Mesothelial cell of epicardium (in vitro differentiated cells): Measurements from ENCODE around the gene MRNIP. TPM values are rescaled to one million over a fixed set of nuclear protein-coding genes. Genes with fewer than 3 reads are reported as not detected.

Experiments used
- DNase-seq, 2 experiments: peaks; one replicate each; pipeline ENCODE4 v3.0.0; 2021; ENCODE audit warnings: low spot score in 2 of 2; ENCODE audit not compliant: unreplicated experiment in 2 of 2
- H3K27ac Mint-ChIP-seq: 2 replicates; pipeline ENCODE4 v1.8.0; 2021; ENCODE audit warnings: mixed read lengths
- H3K27me3 Mint-ChIP-seq: 2 replicates; pipeline ENCODE4 v1.8.0; 2021; ENCODE audit warnings: low read depth, mixed read lengths
- H3K36me3 Mint-ChIP-seq: 2 replicates; pipeline ENCODE4 v1.8.0; 2021; ENCODE audit warnings: mixed read lengths
- H3K4me1 Mint-ChIP-seq: 2 replicates; pipeline ENCODE4 v1.8.0; 2021; ENCODE audit warnings: mixed read lengths
- H3K4me3 Mint-ChIP-seq: 2 replicates; pipeline ENCODE4 v1.8.0; 2021; ENCODE audit warnings: mild to moderate bottlenecking, moderate library complexity, mixed read lengths
- H3K9me3 Mint-ChIP-seq: 2 replicates; pipeline ENCODE4 v1.8.0; 2021; ENCODE audit warnings: mixed read lengths
- total RNA-seq: library from RNA; stranded (reverse); gene quantifications from 3 replicates; pipeline ENCODE4 v1.2.1, GENCODE V29; 2021
- TF ChIP-seq, protein P1 (sequence below): fragments of 200-600 bp; sonication (generic); IDR thresholded peaks from one replicate; pipeline ENCODE4 v1.5.0; 2021; ENCODE audit warnings: antibody characterized with exemption; ENCODE audit not compliant: unreplicated experiment

MRNIP gene
- total RNA-seq, 1 donor from 2014 or later: 47.0 TPM

DNA sequence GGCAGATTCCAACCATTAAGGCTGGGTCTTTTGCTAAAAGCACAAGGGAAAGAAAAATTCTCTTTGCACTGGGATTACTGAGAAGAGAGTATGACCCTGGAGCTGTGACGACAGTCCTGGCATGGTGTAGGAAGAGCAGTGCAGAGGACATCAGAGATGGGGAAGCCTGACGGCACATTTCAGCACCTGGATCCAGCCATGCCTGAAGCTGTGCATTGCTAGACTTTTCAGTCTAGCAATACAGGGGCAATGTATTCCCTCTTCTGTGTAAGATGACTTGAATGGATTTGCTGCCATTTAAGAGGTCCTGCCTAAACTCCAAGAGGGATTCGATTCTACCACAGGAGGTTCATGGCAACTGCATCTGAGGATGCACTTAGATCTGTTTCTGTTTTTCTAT lies 12.3 kb upstream of the MRNIP start:
- Mint-ChIP-seq H3K4me1 (no peaks in the 10 kb centered on the region), H3K27ac (no peak overlapping the region)

DNA sequence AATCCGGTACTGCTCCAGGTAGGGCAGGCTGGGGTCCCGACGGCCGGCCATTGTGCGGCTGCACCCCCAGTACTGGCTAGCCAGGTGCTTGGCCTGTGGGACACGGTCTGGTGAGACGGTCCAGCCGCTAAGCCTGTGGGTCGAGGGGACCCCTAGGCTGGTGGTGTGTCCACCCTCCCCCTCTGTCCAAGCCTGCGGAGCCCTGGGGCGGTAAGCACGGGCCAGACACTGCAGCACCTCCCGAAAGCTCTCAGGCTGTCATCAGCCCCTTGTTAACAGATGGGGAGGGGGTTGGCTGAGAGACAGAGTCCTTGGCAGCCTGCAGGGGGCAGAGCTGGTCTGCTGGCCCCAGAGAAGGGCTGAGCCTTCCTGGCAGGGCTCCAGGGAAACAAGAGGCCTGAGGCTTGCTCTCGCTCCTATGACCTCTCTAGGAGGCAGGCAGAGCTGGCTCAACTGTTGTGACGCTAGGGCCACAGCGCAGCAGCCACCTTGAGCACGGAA lies 11.8 kb upstream of the MRNIP start:
- no peak overlapping the region for H3K27ac Mint-ChIP-seq
- H3K4me3 Mint-ChIP-seq: no peak overlapping the region
- no peak for DNase-seq
- no peaks in the 10 kb centered on the region for H3K27me3 Mint-ChIP-seq
- H3K4me1 Mint-ChIP-seq: no peaks in the 10 kb centered on the region
- TF ChIP-seq, protein P1, sequence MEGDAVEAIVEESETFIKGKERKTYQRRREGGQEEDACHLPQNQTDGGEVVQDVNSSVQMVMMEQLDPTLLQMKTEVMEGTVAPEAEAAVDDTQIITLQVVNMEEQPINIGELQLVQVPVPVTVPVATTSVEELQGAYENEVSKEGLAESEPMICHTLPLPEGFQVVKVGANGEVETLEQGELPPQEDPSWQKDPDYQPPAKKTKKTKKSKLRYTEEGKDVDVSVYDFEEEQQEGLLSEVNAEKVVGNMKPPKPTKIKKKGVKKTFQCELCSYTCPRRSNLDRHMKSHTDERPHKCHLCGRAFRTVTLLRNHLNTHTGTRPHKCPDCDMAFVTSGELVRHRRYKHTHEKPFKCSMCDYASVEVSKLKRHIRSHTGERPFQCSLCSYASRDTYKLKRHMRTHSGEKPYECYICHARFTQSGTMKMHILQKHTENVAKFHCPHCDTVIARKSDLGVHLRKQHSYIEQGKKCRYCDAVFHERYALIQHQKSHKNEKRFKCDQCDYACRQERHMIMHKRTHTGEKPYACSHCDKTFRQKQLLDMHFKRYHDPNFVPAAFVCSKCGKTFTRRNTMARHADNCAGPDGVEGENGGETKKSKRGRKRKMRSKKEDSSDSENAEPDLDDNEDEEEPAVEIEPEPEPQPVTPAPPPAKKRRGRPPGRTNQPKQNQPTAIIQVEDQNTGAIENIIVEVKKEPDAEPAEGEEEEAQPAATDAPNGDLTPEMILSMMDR: no peak
- H3K36me3 Mint-ChIP-seq: peaks cover 22% of the 10 kb centered on the region
- no peaks in the 10 kb centered on the region for H3K9me3 Mint-ChIP-seq

More for the DNA sequence above, 12.3 kb upstream of the MRNIP start:
- Mint-ChIP-seq H3K4me3 (no peak overlapping the region), H3K9me3 (no peaks in the 10 kb centered on the region), H3K36me3 (peaks cover 22% of the 10 kb centered on the region), H3K27me3 (no peaks in the 10 kb centered on the region)
- no peak for DNase-seq
- TF ChIP-seq, protein P1: no peak

DNA sequence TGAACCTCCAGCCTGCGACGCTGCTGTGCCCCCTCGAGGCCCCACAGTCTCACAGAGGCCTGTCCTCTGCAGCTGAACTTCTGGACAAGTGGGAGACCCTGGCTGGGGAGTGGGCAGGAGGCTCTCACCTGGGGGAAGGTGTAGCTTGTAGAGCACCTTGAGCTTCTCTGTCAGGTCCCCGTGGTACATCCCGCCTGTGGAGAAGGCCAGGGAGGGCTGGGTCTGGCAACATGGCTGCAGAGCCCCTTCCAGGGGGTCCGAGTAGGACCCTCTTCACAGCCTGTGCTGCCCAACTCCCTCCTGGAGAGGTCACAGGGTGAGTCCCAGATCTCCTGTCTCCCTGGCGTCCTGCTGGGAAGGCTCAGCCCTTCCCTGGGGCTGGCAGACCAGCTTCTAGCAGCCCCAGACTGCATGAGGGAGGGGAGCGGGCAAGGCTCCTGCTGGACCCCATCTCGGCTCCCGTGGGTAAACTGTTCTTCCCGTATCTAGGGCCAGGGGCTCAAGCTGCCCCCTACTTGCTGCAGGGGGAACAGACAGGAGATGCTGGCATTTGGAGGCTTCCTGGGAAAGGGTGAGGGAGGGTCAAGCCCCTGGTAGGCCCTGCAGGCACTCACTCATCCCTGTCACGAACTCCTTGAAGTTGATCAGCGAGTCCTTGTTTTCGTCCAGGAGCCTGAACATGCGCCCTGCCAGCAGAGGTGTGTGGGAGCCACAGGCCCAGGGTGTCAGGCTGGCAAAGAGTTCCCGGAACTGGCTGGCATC lies 11.2 kb upstream of the MRNIP start:
- no peaks in the 10 kb centered on the region for H3K4me1 Mint-ChIP-seq
- H3K27ac Mint-ChIP-seq: no peak overlapping the region
- no peaks in the 10 kb centered on the region for H3K27me3 Mint-ChIP-seq
- DNase-seq: no peak
- H3K36me3 Mint-ChIP-seq: peaks cover 20% of the 10 kb centered on the region
- no peaks in the 10 kb centered on the region for H3K9me3 Mint-ChIP-seq
- TF ChIP-seq, protein P1: no peak
- H3K4me3 Mint-ChIP-seq: no peak overlapping the region

DNA sequence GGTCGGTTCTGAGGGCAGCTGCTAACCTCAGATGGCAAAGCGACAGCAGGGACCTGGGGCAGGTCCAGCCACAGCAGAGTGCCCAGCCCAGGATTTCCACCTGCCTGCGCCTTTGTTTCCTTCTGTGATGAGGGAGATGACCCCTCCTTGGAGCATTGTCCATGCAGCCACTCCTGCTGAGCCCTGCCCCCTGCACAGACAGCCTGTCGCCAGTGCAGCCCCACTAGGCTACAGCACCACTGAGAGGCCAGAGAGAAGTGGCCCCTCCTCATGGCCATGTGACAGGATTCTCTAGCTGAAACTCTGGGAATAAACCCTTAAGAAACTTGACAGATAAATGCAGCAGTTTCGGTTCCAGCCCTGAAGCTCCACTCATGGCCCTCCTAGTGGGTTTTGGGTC lies 10.5 kb upstream of the MRNIP start:
- Mint-ChIP-seq H3K36me3 (peaks cover 21% of the 10 kb centered on the region), H3K27ac (no peak overlapping the region), H3K9me3 (no peaks in the 10 kb centered on the region), H3K4me1 (no peaks in the 10 kb centered on the region), H3K4me3 (no peak overlapping the region), H3K27me3 (no peaks in the 10 kb centered on the region)
- DNase-seq: no peak
- TF ChIP-seq, protein P1: no peak

DNA sequence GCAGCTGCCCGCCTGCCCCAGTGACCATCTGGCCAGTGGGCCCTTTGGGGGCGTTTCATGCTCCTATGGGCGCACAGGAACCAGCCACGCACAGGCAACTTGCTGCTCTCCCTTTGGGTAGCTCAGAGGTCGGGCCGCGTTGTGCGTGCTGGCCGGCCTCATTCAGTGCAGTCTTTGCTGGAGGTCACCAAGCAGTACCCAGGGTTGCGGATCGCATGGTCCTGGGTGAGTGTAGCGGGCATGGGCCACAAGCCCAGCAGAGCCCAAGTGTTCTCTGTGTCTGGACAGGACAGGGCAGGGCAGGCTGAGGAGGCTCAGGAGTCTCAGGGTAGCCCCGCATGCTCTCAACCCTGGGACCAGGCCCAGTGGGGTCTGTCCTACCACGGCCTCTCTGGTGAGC lies 9.9 kb upstream of the MRNIP start:
- no peak overlapping the region for H3K27ac Mint-ChIP-seq
- no peak for DNase-seq

More for the DNA sequence above, 9.9 kb upstream of the MRNIP start:
- no peaks in the 10 kb centered on the region for H3K27me3 Mint-ChIP-seq
- no peaks in the 10 kb centered on the region for H3K4me1 Mint-ChIP-seq
- TF ChIP-seq, protein P1: no peak
- no peak overlapping the region for H3K4me3 Mint-ChIP-seq
- peaks cover 25% of the 10 kb centered on the region for H3K36me3 Mint-ChIP-seq
- no peaks in the 10 kb centered on the region for H3K9me3 Mint-ChIP-seq
